Neutrophil (primary cell): Measurements from ENCODE around the gene NRG2.

Source experiments
- H3K27ac ChIP-seq: fragments of 200-600 bp; sonication (generic); 2 replicates; pipeline ENCODE4 v1.5.1; 2016; ENCODE audit warnings: mild to moderate bottlenecking, moderate library complexity
- H3K27me3 ChIP-seq: fragments of 200-600 bp; sonication (generic); 2 replicates; pipeline ENCODE4 v1.6.0; 2016; ENCODE audit warnings: mild to moderate bottlenecking
- H3K36me3 ChIP-seq: fragments of 200-600 bp; sonication (generic); 2 replicates; pipeline ENCODE4 v1.5.1; 2017
- H3K4me1 ChIP-seq, 2 experiments: fragments of 200-600 bp in 1 of 2; sonication (generic) in 1 of 2; 1 replicate in 1 of 2; 2 replicates in 1 of 2; pipeline versions ENCODE4 v1.5.1 to v1.6.1; 2013 to 2016; ENCODE audit warnings: low read depth in 1 of 2, low read length in 1 of 2, mild to moderate bottlenecking in 1 of 2, moderate library complexity in 1 of 2; ENCODE audit not compliant: control insufficient read depth in 1 of 2, insufficient read depth in 1 of 2
- H3K4me3 ChIP-seq, 2 experiments: fragments of 200-600 bp in 1 of 2; sonication (generic) in 1 of 2; 1 replicate in 1 of 2; 2 replicates in 1 of 2; pipeline ENCODE4 v1.5.1; 2013 to 2016; ENCODE audit warnings: low read depth in 1 of 2, low read length in 1 of 2, mild to moderate bottlenecking in 1 of 2, moderate library complexity in 1 of 2
- H3K9me3 ChIP-seq: fragments of 200-600 bp; sonication (generic); 2 replicates; pipeline ENCODE4 v1.5.1; 2016
- TF ChIP-seq, protein P1 (sequence below): fragments of 200-600 bp; sonication (generic); IDR thresholded peaks from 2 replicates; pipeline ENCODE4 v1.5.1; 2016; ENCODE audit warnings: antibody characterized with exemption

The NRG2 gene

DNA sequence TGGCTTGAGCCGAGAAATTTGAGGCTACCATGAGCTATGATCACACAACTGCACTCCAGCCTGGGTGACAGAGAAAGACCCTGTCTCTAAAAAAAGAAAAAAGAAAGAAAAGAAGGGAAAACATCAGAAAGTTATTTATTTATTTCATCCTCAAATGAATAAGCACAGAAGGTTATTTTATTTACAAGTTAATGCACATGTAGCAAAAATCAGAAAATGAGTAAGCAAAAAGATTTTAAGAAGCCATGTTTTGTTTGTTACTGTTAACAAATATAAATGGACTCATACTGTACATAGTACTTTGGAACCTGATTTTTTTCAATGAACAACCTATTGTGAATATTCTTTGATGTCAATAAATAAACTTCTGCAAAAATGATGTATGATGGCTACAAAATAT lies 47.2 kb downstream of the NRG2 start:
- TF ChIP-seq, protein P1, sequence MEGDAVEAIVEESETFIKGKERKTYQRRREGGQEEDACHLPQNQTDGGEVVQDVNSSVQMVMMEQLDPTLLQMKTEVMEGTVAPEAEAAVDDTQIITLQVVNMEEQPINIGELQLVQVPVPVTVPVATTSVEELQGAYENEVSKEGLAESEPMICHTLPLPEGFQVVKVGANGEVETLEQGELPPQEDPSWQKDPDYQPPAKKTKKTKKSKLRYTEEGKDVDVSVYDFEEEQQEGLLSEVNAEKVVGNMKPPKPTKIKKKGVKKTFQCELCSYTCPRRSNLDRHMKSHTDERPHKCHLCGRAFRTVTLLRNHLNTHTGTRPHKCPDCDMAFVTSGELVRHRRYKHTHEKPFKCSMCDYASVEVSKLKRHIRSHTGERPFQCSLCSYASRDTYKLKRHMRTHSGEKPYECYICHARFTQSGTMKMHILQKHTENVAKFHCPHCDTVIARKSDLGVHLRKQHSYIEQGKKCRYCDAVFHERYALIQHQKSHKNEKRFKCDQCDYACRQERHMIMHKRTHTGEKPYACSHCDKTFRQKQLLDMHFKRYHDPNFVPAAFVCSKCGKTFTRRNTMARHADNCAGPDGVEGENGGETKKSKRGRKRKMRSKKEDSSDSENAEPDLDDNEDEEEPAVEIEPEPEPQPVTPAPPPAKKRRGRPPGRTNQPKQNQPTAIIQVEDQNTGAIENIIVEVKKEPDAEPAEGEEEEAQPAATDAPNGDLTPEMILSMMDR, result no peak
- Histone ChIP-seq H3K4me3 (no peak overlapping the region), H3K27ac (no peak overlapping the region), H3K36me3 (no peaks in the 10 kb centered on the region), H3K9me3 (no peaks in the 10 kb centered on the region), H3K4me1 (no peaks in the 10 kb centered on the region), H3K27me3 (peaks cover 86% of the 10 kb centered on the region)

DNA sequence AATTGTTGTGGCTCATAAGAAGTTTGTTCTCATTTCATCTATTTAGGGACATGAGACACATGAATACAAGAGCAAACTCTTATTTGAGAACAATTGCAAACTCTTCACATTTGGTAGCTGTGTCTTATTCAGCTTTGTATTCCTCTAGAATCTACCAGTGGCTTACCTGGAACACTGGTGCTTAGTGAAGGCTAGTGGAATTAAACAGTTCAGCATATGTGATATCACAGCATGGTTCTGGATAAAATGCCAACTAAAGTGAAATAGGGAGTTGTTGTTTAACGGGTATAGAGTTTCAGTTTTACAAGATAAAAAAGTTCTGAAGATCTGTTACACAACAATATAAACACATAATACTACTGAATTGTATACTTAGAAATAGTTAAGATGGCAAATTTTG lies 48.9 kb downstream of the NRG2 start:
- TF ChIP-seq, protein P1, result no peak
- H3K4me1 ChIP-seq, result no peaks in the 10 kb centered on the region
- H3K36me3 ChIP-seq, result no peaks in the 10 kb centered on the region

DNA sequence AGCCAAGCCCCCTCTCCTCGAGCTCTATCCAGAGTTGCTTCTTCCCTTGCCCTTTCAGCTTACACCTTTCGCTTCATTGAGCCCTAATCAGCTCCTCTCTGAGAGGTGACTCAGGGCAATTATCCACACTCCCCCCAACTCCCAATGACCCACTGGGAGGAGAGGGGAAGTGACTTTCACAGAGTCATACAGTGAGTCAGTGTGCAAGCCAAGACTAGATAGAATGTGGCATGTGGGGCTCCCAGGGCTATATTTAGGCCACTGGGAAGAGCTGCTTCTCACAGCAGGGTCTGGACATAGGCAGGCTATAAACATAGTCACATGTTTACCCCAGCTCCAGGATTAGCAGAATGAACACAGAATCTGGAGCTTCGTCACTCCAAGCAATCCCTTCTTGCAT lies 57.4 kb downstream of the NRG2 start:
- H3K27ac ChIP-seq, result no peak overlapping the region
- TF ChIP-seq, protein P1, result no peak
- H3K36me3 ChIP-seq, result no peaks in the 10 kb centered on the region
- no peaks in the 10 kb centered on the region for H3K9me3 ChIP-seq
- H3K4me1 ChIP-seq, result no peaks in the 10 kb centered on the region
- peaks cover 63% of the 10 kb centered on the region for H3K27me3 ChIP-seq
- H3K4me3 ChIP-seq, result no peak overlapping the region

More for the DNA sequence above, 48.9 kb downstream of the NRG2 start:
- Histone ChIP-seq H3K27me3 (peaks cover 76% of the 10 kb centered on the region), H3K27ac (no peak overlapping the region), H3K4me3 (no peak overlapping the region), H3K9me3 (no peaks in the 10 kb centered on the region)

DNA sequence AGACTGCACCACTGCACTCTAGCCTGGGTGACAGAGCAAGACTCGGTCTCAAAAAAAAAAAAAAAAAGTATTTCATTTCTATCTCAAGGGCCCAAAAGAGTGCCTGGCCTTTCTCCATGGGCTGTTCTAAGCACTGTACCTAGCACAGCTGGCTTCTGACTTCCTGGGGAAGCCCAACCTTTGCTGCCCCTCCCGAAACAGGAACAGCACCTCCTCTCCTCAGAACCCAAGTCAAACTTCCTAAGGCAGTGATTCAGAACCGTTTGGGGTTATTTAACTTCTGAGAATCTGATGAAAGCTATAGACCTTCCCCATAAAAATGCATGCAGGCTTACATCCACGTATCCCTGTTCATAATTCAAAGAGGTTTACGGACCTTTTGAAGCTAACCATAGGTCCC lies 57.8 kb downstream of the NRG2 start:
- H3K27ac ChIP-seq, result no peak overlapping the region

DNA sequence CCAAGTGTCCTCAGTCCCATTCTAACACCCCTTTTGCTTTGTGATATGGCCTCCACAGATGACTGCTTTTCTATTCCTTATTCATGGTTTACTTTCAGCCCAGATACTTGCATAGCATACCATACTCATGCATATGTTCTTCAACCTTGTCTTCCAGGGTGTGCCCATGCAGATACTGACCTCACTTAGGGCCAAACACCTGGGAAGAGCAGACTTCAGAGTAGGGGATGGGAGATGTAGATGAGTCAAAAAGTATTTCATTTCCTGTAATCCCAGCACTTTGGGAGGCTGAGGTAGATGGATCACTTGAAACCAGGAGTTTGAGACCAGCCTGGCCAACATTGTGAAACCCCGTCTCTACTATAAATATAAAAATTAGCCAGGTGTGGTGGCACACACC lies 58.3 kb downstream of the NRG2 start:
- peaks cover 67% of the 10 kb centered on the region for H3K27me3 ChIP-seq
- no peaks in the 10 kb centered on the region for H3K36me3 ChIP-seq
- H3K27ac ChIP-seq, result no peak overlapping the region
- TF ChIP-seq, protein P1, result no peak
- no peak overlapping the region for H3K4me3 ChIP-seq
- H3K9me3 ChIP-seq, result no peaks in the 10 kb centered on the region
- H3K4me1 ChIP-seq, result no peaks in the 10 kb centered on the region

More for the DNA sequence above, 57.8 kb downstream of the NRG2 start:
- Histone ChIP-seq H3K9me3 (no peaks in the 10 kb centered on the region), H3K27me3 (peaks cover 63% of the 10 kb centered on the region), H3K4me1 (no peaks in the 10 kb centered on the region), H3K4me3 (no peak overlapping the region), H3K36me3 (no peaks in the 10 kb centered on the region)
- TF ChIP-seq, protein P1, result no peak

DNA sequence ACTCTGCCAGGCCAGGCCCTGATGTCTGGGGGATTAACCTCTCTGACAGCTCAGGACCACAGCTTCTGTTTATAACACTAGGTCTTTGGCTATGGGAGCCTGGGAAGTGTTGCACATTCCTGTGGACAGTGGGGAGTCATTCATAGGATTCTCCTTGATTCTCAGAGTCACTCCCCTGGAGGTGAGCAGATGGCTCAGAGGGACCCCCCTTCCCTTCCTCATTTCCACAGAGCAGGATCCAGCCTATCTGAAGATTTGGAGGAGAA lies 60.2 kb downstream of the NRG2 start:
- peaks cover 73% of the 10 kb centered on the region for H3K27me3 ChIP-seq
- no peaks in the 10 kb centered on the region for H3K4me1 ChIP-seq
- H3K36me3 ChIP-seq, result no peaks in the 10 kb centered on the region
- H3K27ac ChIP-seq, result no peak overlapping the region
- no peak overlapping the region for H3K4me3 ChIP-seq
- H3K9me3 ChIP-seq, result no peaks in the 10 kb centered on the region
- TF ChIP-seq, protein P1, result no peak
